GM12872 (cell line): Measurements from ENCODE around the gene HOMER3.

Experiments
- CTCF ChIP-seq: IDR thresholded peaks from 3 replicates; pipeline ENCODE4 v1.5.1; 2011; ENCODE audit warnings: low read depth, mild to moderate bottlenecking, low read length, moderate library complexity; ENCODE audit not compliant: insufficient read depth

The HOMER3 gene

GRCh38 chr19:18901491-18901890, 39.5 kb downstream of the HOMER3 start:
- TF ChIP-seq CTCF: no peak

DNA sequence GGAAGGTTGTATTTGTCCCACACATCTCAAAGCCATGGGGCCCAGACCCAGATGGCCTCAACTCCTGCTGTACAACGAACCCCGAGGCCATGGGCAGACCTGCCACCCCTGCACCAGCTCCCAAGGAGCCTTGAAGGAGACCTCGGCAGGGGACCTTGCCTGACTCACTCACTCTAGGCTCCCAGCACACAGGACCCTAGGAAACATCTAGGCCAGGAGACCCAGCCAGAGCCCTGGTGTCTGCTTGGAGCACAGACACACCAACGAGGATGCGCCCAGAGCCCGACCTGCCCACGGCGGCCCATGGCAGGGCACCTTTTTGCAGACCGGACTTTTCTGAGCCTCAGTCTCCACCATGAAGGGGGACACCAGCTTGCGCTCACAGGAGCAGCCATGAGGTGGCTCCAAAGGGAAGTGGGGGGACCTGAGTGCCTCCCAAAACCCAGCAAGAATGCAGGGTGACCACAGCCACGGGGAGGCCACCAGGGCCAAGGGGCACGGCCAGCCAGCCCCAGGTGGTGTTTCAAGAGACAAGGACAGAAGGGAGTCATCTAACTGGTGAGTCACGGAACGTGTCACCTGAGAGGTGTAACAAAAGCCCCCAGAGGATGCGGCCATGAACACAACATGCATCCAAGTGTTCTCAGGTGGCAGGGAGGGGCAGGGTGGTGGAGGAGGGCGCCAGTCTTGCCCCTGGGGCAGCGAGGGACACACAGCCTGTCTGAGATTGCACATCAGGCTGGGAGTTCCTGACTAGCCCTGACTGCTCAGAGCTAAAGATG, 40.1 kb downstream of the HOMER3 start:
- TF ChIP-seq CTCF: no peak

DNA sequence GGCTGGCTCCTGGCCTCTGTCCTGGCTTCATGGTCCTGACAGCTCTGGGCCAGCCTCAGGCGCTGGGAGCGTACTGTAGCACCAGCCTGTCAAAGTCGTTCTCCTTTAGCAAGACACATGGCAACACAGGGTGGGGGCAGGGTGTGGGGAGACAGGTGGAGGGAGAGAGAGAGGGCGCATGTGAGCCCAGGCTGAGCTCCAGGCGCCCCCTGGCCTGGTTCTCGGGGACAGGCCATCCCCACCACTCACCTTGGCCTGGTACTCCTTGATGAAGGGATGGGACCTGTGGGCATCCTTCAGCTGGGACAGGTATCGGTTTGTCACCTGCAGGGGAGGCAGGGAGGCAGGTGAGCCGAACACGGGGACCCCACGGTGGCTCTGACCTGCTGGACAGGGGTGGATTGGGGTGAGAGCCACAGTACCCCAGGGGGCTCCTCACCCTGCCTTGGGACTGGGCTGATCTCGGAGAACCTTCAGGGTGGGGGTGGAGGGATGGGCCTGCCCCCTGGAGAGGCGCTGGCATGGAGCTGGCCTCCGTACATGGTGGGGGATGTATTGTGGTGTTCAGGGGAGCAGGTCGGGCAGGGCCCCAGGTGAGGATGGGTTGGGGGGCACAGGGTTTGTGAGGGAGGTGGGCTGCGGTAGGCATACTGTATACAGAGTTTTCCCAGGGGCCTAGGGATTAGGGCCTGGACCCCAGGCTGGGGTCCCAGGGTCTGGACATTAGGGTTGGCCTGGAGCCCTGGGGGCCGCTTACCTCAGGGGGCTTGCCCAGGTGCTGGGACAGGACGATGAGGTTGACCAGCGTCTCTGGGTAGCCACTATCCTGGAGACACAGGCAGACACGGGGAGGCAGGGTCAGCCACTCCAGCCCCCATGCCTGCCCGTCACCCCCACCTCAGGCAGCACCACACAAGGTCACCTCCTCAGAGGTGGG, 41.1 kb downstream of the HOMER3 start:
- no peak for TF ChIP-seq CTCF

GRCh38 chr19:18898607-18899408, 42.2 kb downstream of the HOMER3 start:
- TF ChIP-seq CTCF: no peak

- TF ChIP-seq CTCF: no peak
These were observed 42.9 kb downstream of the HOMER3 start for GRCh38 chr19:18898081-18898606.

- TF ChIP-seq CTCF: no peak
These were observed 43.7 kb downstream of the HOMER3 start for GRCh38 chr19:18897094-18898029.
